Measurements from ENCODE around the gene HEXIM2.

DNA sequence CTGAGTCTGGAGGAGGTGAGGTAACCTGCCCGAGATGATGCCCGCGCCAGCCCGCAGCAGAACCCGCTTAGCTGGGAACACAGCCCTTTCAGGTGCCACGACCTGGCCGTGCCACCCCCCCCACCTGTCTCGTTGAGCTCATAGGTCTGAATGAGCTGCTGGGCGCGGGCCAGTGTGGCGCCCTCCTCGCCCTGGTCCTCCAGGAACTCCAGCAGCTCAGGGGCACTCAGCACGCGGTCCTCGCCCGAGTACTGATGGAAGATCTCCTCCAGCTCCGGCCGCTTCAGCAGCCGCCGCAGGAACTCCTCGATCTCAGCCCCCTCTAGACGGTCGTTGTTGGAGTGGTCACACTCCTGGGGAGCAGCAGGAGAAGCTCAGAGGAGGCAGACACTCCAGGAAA lies 43.0 kb upstream of the HEXIM2 start:
- TF ChIP-seq POLR2AphosphoS5 (IDR thresholded peaks at IDR 0.05; ENCODE audit: low read depth, low read length) (no peak), RAD21 (IDR thresholded peaks at IDR 0.05; ENCODE audit: low read length) (no peak), EP300 (IDR thresholded peaks at IDR 0.05; ENCODE audit: borderline replicate concordance in 1 of 2, low read depth in 1 of 2, low read length in 1 of 2) (no peak), TCF12 (IDR thresholded peaks at IDR 0.05) (no peak), CTCF (IDR thresholded peaks at IDR 0.05) (no peak), RFX5 (IDR thresholded peaks at IDR 0.05; ENCODE audit: low read length) (no peak), MEF2A (IDR thresholded peaks at IDR 0.05; ENCODE audit: borderline replicate concordance, low read depth) (no peak), NFIC (IDR thresholded peaks at IDR 0.05; ENCODE audit: borderline replicate concordance) (no peak), RCOR1 (IDR thresholded peaks at IDR 0.05; ENCODE audit: low read length) (no peak)
- TF ChIP-seq, protein P1, sequence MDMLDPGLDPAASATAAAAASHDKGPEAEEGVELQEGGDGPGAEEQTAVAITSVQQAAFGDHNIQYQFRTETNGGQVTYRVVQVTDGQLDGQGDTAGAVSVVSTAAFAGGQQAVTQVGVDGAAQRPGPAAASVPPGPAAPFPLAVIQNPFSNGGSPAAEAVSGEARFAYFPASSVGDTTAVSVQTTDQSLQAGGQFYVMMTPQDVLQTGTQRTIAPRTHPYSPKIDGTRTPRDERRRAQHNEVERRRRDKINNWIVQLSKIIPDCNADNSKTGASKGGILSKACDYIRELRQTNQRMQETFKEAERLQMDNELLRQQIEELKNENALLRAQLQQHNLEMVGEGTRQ (IDR thresholded peaks at IDR 0.05; ENCODE audit: borderline replicate concordance, low read depth, low read length) = no peak
